GM19043 (cell line): ENCODE results near the gene ACOT8.
"Not testable (repeated sequence)": the region's sequence is repeated elsewhere in the genome, so short reads cannot be mapped to it uniquely, and the experiment has no call there.

ENCODE experiments used
- ATAC-seq: cut with Tn5 transposase; IDR thresholded peaks from one replicate; pipeline ENCODE4 v1.9.1; 2021; ENCODE audit warnings: low read depth; ENCODE audit not compliant: unreplicated experiment

ACOT8 gene

DNA sequence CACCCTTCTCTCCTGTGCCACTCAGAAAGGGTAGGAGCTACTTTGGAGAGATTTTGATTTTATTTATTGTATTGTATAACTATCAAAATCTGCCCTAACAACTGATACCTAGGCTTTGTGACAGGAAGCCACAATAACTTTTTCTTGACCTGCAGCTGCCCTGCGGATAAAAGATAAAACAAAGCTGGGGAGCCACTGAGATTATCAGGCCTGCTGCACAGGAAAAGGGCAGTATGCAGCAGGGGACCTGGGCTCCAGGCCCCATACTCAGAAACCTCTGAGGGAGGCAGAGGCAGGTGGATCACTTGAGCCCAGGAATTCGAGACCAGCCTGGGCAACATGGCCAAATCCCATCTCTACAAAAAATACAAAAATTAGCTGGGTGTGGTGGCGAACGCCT is 24.6 kb downstream of the ACOT8 start:
- ATAC-seq: no peak

DNA sequence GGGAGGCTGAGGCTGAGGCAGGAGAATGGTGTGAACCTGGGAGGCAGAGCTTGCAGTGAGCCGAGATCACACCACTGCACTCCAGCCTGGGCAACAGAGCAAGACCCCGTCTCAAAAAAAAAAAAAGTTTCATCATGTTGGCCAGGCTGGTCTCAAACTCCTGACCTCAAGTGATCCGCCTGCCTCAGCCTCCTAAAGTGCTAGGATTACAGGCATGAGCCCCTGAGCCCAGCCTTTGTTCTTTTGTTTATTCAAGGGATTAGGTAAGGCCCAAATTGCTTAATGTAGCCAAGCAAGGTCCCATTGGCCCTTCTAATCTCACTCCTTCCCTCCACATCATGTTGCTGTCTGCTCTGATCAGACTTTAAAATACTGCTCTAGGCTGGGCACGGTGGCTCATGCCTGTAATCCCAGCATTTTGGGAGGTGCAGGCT is 27.5 kb downstream of the ACOT8 start:
- ATAC-seq: not testable (repeated sequence)

DNA sequence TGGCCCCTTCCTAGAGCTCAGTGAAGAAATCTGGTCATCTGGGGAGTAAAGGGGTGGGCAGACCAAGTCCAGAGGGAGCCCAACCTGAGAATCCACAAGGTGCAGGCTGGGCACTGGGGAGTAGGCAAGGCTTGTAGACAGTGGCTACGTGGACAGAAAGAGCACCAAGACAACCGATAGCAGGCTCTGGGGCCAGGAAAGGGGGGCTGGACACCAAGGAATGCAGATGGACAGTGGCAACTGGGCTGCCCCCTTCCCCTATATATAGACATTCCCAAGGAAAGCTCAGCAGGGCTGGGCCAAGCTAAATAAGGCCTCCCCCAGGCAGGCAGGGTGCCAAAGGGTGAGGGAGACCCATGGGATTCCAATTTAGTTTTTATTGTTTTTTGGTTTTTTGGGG is 28.6 kb downstream of the ACOT8 start:
- ATAC-seq: no peak

DNA sequence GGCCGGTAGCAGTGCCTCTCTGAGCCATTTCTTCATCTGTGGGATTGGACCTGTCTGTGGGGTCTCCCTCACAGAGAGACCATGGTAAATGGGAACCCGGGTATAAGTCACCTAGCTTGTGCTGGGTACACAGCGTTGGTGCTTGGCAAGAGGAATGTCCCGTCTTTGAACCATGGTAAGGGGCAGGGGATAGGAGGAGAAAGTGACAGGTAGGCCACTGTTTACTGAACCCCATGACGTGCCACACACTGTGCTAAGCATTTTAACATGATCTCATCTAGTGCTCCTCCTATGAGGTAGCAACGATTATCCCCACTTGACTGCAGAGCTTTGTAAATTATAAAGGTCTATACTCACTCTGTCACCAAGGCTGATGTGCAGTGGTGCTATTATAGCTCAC is 29.5 kb downstream of the ACOT8 start:
- ATAC-seq: no peak

DNA sequence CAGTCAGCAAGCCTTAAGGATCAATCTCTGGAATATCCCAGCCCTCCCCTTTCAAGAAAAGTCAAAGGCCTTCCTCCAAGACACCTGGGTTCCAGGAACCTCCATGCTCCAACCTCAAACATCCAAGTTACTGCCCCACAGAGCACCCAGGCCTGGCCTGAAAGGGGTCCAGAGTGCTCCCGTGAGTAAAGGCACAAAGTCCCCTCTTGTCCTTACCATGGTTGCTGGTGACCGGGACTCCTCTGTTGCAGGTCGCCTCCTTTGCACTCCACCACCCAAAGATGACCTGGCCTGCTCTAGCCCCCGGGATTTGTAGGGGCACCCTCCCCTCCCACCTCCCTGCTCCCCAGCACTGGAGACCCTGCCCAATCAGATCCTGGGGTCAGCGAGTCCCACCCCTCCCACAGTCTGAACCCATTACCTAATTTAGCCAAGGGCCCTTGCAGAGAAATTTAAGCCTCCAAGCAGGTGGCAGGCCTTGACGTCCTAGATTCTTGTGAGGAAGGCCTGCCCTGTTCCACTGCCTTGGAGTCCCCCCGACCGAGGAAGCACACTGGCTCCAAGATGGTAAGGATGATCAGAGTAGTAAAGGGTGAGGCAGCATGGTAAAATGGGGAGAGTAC is 30.1 kb downstream of the ACOT8 start, which contains the start of gene TNNC2:
Gene TNNC2 (minus strand): TSS at position 283 of the 623 bp plus-strand sequence. CDS start 64 bp downstream, at position 219.
- ATAC-seq: no peak

DNA sequence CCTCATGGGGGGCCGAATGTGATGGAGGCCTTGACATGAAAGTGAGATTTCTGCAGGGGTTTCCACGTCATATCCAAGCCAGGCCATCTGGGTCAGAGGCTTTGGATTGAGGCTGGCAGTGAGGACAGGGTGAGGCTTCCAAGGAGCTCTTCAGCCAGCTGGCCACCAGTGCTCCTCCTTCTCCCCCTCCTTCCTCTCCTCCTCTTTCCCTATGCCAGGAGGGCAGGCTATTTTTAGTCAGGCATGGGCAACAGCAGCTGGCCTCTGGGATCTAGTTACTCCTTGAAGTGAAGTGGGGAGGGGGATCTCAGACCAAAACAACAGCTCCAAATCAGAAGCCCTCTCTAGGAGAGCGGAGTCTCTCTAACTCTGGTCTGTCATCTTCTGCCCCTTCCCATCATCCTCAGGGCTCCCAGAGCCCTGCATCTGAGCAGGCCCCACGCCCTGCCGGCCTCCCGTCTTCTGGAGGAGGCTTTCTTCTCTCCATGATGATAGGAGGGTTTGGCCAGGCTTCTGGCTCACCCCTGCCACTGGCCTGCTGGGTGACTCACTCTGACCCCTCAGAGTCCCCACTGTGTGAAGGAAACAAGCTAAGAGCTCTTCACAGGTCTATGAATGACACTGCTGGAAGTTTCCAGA is 30.7 kb downstream of the ACOT8 start:
- no peak for ATAC-seq

DNA sequence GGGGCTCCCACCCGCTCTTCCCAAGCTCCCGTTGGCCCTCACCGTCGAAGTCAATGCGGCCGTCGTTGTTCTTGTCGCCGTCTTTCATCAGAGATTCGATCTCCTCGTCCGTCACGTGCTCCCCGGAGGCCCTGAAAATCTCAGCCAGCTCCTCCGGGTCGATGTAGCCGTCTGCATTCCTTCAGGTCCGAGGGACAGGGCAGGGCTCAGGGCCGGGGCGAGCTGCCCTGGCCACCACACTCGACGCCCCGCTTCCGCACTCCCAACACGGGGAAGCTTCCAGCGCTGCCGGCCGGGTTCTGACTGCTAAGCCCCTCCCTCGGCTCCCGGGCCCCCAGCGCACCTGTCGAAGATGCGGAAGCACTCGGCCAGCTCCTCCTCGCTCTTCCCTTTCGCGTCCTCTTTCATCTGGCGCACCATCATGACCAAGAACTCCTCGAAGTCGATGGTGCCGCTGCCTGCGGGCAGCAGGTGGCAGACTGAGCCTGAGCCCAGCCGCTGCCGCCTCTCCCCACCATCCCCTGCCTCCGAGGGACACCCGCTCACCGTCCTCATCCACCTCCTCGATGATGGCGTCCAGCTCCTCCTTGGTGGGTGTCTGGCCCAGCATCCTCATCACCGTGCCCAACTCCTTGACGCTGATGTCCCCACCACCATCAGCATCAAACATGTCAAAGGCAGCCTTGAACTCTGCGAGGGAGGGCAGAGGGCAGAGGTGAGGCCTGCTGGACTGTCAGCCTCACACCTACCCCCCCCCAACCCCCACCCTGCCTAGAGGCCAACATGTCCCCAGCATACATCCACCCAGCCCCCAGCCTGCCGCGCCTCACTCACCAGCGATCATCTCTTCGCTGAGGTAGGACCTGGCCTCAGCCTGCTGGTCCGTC is 33.0 kb downstream of the ACOT8 start:
- ATAC-seq: no peak

DNA sequence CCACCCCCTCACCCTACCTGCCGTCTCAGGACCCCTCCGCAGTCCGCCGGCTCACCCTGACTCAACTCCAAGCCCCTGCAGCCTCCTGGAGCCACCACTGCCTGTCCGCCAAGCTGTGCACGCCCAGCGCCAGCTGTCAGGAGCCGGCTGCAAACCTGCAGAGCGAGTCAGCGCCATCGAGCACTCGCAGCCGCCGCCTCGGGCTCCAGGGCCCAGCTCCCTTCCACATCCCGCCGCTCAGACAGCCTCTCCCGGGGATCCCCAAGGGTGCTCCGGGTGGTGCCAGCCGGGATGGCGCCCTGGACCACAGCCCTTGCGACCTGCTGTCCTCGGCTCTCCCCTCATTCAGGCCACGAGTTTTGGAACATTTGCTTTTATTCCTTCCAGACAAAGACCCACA is 34.3 kb downstream of the ACOT8 start:
- no peak for ATAC-seq

DNA sequence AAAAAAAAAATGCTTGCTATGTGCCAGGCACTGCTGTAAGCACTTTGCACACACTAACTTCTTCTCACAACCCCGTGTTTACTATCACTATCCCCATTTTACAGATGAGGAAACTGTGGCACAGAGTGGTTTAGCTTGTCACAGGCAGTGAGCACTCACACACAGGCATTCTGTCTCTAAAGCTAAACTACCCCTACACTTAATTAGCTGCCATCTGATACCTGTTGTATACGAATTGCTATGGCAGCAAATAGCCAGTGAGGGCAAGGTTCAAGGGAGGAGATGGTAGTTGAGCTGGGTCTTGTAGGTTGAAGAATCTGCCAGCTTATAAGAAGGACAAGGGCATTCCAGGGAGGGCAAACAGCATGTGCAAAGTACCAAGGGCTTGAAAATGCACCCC is 35.2 kb downstream of the ACOT8 start:
- ATAC-seq: no peak

DNA sequence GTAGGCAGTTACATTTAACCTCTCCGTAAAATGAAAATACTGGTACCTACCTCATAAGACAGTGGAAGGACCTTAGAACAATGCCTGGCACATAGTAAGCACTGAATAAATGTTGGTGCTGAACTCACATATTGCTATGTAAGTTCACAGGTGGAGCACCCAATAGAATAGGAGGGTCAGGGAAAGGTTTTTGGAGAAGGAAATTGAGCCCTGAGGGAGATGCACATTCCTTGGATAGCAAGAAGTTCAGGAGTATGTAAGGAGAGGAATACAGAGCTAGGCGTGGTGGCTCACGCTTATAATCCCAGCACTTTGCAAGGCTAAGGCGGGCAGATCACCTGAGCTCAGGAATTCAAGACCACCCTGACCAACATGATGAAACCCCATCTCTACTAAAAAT is 37.7 kb downstream of the ACOT8 start:
- no peak for ATAC-seq

DNA sequence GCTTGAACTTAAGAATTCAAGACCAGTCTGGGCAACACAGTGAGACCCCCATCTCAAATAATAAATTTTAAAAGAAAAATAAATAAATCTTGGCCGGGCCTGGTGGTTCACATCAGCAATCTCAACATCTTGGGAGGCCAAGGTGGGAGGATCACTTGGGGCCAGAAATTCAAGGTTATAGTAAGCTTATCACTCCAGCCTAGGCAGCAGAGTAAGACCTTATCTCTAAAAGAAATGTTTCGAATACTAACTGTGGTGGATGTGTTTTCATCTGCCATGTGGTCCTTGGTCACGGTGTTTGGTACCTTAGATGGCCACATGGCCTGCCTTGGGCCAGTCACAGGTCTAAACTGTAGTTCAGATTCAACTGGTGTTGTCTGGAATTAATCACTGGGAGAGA is 39.0 kb downstream of the ACOT8 start:
- ATAC-seq: no peak

DNA sequence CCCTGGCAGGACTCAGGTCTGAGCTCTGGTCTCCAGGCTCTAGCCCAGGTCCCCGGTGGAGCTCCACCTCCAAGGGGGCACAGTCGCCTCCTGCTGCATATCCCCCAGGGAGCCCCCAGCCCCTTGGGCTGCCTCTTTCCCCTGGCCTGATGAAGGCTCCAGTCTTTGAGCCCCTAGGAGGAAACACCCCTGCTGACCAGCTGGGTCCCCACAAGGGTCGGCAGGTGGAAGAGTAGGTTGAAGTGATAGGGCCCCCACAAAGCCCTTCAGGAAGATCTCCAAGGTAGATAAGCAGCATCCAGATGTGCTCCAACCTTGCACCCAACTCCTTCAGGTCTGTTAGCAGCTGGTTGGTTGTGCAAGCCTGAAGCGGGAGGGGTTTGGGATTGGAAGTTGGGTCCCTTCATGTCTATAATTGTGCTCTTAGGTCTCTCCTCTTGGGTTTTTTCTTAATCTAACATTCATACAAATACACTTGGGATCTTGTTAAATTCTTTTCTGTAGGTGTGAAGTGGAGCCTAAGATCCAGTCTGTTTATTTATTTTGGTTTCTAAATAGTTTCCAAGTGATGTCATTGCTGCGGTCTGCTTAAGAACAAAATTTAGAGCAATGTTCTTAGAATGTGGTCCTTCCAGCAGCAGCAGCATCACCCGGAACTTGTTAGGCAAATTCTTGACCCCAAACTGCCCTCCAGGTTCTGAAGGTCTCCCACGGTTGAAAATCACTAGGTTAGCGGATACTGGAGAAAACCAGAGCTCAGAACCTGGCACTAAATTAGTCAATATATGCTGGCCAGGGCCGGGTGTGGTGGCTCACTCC is 39.6 kb downstream of the ACOT8 start:
- no peak for ATAC-seq

DNA sequence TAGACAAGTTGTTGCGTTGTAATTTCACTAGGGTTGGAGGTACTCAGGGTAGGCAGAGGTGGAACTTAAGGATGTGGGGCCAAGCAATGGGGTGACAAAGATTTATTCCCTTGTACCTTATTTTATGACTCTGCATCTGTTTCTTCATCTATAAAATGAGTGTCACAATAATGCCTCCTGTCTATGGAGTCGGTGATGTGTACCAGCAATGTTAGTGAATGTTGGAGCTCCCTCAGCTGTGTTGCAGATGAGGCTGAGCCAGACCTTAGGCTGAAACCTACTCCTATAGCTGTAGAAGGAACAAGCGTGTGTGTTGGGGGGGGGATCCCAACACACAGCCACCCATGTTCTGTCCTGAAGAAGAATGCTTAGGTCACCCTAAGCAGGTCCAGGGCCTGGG is 40.2 kb downstream of the ACOT8 start:
- no peak for ATAC-seq

DNA sequence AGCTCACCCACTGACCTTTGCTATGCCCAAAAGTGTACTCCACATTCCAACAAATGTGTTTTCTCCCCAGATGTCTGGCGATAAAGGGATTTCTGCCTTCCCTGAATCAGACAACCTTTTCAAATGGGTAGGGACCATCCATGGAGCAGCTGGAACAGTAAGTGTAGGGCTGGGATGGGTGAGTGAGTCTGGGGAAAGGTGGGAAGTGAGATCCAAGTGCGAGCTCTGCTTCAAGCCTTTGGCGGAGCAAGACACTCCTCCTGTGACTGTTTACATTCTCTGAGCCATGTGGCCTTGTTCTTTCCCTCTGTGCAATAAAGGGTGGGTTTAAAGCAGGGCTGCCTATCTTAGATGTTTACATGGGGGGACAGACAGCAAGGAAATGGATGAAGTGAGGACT is 42.9 kb downstream of the ACOT8 start:
- no peak for ATAC-seq

DNA sequence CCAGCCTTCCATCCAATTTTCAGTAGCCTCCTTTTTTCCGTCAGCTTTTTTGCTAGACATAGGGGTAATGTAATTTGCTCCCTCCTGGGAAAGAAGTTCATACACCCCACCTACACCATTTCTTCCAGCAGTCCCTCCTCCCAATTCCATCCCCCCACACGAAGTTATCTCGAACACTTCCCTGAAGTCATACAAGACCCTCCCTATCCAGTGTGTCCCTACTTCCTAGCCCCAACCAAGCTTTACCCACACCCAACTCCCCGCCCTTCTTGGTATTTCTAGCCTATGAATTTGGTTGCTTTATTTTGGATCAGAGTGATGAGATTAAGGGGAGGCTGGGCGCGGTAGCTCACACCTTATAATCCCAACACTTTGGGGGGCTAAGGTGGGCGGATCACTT is 43.7 kb downstream of the ACOT8 start:
- no peak for ATAC-seq

DNA sequence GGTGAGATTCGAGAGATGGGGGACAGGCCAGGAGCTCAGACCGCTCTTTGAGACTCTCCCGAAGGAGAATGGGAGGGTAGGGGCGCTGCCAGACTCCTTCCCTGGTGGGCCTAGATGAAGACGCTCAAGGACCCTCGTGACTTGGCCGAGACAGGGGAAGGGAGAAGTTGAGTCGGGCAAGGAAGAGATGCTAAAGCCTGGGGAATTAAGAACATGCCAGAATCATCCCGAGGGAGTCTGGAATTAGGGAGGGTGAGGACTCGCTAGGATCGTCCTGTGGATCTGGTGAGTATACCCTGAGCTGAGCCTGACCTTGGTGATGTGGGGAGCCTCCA is 44.2 kb downstream of the ACOT8 start:
- no peak for ATAC-seq

DNA sequence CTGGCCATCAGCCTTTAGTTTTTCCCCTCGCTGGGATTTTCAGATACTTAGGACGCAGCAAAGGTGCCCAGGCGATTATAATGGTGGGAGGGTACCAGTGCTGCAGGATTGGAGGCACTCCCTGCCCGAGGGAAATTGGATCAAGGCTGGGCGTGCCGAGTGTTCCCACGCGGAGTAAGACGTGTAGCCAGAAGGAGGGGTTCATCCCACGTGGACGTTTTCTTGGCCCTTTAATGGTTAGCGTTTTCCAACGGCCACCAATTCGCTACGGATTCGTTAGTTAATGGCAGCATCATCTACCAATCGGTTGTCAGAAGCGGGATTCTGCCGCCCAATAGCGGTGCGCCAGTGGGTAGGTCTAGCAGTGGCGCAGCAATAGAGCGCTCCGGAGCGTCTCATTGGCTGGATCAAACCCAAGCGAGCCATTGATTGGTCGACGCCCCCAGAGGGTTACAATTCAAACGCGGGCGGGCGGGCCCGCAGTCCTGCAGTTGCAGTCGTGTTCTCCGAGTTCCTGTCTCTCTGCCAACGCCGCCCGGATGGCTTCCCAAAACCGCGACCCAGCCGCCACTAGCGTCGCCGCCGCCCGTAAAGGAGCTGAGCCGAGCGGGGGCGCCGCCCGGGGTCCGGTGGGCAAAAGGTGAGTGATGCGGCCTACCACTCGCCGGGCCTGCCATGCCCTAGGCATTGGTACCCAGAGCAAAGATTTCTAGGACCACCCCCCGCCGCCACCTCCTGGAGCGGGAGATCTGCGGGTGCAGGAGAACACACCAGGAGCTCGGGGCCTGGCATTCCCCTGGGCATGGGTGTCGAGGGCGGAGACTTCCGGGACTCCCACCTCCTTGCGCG is 44.8 kb downstream of the ACOT8 start, which contains the start of gene UBE2C:
Gene UBE2C (plus strand): TSS at position 488 of the 849 bp plus-strand sequence. CDS start 52 bp downstream, at position 540.
- peak; percentile 100 for ATAC-seq

DNA sequence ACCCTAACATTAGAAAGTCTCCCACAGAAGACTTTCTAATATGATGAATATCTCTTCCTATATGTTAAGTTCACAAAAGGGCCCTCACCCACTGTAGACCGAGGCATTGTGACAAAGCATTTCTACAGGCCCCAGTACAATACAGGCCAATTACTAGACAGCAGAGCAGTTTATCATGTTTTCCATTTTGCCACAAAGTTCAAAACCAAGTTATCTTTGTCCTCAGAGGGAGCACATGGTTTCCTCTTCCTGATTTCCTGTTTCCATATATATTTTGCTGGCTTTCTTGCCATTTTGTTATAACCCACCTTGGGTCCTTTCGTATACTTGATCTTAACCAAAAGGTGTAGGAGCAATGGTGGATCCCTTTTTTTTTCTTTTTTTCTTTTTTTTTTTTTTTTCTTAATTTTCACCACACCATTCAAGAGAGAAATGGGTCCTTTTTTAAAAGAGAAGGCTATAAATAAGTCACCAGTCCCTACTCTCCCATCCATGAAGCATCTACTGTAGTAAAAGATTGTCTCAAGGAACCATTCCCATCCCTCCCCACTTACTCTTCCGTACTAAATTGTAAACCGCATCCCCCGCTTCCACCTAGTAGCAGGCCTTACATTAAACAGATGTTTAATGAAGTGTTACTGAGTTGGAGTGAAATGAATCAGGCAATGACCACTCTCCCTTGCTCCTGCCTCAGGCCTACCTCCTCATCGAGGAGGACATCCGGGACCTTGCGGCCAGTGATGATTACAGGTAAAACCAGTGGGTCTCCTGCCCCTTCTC is 46.8 kb downstream of the ACOT8 start:
- ATAC-seq: no peak

DNA sequence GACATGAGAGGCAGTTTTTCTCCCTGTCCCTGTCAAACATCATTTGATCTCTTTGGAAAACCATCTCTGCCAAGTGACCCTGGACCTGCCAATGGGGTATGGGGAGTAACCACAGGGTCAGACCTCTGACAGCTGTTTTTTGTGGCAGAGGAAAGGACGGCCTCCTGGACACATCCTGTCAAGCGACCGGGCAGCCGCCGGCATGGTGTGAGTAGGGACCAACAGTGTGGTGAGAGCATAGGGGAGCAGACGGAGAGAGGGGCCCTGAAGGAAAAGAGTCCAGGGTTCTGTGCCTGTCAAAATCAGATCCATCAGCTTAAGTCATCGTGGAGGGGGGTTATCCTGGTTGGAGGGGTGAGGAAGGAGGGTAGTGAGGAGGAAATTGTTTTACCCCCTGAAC is 55.3 kb downstream of the ACOT8 start:
- no peak for ATAC-seq
